Activated naive CD8-positive, alpha-beta T cell treated with anti-CD3 and anti-CD28 coated beads, Interleukin-2, amount 50 U/mL, for 16 hours (primary cell): ENCODE results near the gene MYRF.

Experiments used
- DNase-seq: peaks from one replicate; pipeline ENCODE4 v3.0.0-alpha.2; 2020; ENCODE audit warnings: low read depth, low spot score

The MYRF gene

GRCh38 chr11:61795459-61795858 lies 43.0 kb downstream of the MYRF start:
- no peak for DNase-seq

GRCh38 chr11:61795876-61796526 lies 43.6 kb downstream of the MYRF start:
- no peak for DNase-seq

- DNase-seq: no peak
These were observed 45.0 kb downstream of the MYRF start for GRCh38 chr11:61797263-61797944.

- no peak for DNase-seq
These were observed 47.3 kb downstream of the MYRF start for GRCh38 chr11:61799665-61800284.

DNA sequence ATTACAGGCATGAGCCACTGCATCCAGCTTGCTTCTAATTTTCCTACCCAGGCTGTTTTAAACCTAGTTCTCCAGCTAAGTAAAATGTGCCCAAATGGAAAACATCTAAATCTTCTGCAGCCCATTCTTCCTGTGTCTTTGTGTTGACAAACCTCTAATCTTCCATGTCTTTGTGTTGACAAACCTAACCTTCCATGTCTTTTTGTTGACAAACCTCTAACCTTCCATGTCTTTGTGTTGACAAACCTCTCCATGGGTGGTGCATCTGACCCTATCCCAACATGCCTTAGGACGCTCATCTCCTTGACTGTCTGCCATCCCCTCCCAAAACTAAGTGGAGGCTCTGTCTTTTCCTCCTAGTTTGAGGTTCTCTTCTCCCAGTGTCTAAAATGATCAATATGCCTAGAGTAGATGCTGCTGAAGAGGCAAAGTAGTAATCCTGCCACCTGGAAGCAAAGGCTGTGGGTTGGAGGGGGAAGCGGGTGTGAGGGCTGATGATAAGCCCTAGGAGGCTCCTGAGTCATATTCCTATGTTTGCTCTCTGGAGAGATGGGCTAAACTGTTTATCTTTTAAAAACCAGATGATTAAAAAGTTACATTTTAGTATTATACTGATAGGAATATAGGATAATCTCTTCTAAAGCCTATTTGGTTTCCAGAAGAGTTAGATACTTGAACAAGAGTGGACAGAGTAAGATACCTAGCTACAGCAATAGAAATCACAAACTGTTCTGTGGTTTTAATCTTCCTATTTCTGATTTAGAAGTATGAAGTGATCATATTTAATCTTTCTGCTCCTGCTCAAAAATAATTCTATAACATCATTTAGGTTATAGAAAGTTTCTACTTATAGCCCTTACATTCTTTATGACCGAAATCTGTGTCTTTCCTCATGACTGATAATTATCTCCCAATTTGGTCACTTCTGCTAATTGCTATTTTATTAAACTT lies 48.2 kb downstream of the MYRF start:
- DNase-seq: no peak

DNA sequence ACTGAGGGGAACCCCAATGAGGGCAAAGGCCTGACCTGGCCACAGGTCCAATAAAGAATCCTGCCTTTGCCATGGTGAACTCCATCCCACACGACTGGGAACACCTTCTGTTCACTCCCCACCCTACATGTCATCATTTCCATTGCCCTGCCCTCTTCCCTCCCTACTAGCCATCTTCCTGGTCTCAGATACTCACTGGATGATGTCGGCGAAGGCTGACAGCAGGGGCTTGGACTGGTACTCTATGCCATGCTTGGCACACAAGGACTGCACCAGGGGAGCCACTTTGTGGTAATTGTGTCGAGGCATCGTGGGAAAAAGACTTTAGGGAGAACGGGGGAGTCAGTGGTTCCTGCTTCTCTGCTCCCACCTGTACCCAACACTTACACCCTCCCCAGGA lies 50.2 kb downstream of the MYRF start:
- no peak for DNase-seq

DNA sequence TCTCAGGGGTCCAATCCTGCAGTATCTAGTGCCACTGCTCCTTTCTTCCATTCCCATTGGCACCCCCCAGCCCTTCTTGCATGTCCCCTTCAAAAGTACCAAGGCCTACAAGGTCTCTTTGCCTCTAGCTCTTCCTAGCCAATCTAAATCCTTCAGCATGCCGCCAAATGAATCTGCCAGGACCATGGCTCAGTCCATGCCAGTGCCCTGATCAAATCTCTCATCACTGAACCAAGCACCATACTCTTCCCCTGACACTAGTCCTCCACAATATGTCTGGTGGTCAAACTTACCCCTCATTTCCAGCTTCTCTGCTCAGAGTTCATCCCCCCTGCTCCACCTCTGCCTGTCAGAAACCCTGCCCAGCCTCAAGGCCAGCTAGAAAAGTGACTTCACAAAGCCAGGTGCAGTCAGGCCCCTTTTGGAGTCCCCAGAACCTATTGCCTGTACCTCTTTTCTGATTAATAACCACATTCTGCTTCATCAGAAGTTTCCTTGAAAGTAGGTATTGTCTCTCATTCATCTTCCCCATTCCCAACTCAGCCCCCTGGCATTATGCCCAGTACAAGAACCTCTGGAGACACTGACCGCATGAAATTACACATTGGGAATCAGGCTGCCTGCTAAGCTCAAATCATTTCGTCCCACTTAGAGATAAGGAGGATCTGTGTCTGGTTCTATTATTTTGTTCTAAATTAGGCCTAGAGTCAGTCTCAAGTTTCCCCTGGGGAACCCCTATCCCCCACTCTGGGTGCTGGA lies 51.6 kb downstream of the MYRF start:
- no peak for DNase-seq

DNA sequence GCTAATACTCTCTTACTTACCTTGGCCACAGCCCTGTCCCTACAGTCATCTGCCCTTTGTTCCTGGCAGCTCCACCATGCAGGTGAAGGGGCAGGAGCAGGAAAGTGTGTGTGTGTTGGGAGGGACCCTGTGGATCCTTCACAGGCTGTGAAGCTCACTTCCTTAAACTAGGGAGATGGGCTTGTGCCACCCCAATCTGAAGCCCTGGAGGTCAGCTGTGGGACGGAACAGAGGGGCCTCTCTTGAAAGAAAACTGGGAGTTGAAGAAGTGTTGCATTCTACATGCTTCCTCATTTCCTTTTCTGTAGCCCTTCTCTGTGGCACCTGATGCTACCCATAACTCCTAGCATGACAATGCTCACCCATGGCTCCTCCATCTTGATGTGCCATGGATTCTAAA lies 52.7 kb downstream of the MYRF start:
- DNase-seq: no peak

GRCh38 chr11:61806785-61807184 lies 54.3 kb downstream of the MYRF start:
- DNase-seq: no peak

DNA sequence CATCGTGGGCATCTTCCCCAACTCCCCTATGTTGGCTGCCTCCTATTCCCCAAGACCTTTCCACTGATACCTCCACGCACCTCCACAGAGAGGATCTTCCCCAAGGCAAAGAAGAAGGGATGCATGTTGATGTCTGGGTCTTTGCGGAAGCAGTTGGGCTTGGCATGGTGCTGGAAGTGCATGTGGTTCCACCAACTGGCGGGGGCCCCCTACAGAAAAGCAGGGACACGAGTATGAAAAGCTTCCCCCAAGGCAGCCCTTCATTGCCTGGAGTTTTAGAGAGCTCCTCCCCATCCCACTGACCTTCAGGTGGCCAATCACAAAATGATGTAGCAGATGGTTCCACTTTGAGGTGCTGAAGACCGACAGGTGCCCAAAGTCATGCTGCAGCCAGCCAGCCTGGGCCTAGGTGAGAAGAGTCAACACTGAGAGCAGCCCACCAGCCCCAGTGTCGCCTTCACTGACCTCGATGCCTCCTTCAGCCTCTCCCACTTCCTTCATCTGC lies 58.3 kb downstream of the MYRF start:
- no peak for DNase-seq

GRCh38 chr11:61811831-61812230 lies 59.4 kb downstream of the MYRF start:
- DNase-seq: no peak

GRCh38 chr11:61812736-61813411 lies 60.4 kb downstream of the MYRF start:
- no peak for DNase-seq

- no peak for DNase-seq
These were observed 62.0 kb downstream of the MYRF start for GRCh38 chr11:61814247-61814957.

GRCh38 chr11:61814958-61815789 lies 62.7 kb downstream of the MYRF start:
- DNase-seq: no peak

GRCh38 chr11:61815790-61816735 lies 63.6 kb downstream of the MYRF start:
- DNase-seq: no peak

DNA sequence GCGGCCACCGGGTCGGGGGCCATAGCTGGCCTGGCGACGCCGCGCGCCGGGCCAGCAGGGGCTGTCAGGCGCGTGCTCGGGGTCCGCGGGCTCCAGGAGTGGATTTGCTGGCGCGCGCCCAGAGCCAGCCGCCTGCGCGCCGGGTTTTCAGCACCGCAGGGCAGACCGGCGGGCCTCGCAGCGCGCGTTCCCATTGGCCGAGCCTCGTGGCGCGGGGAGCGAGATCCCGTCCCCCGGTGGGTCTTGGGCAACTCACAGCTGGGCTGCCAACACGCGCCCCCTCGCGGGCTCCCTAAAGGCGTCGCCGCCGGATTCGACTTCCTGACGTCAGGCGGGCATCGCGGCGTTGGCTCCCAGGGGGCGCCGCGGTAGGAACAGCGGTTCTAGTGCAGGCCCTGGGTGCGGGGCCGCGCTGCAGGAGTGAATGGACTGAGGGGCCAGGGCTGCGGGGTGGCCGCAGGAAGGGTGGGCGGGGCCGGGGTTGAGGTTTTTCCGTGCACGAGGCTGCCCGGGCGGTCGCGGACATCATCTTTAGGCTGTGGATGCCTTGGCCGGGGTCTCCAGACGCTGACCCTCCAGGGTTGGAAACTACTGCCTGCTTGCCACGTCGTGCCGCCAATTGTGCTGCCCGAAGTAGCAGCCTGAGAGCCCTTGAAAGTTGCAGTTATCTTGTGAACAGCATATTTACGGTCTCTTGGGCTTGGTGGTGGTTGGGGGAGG lies 64.5 kb downstream of the MYRF start, which contains the start of gene FADS1:
Gene FADS1 (minus strand): TSS at position 268 of the 720 bp plus-strand sequence. CDS start 74 bp downstream, at position 194.
- peak; percentile 44 for DNase-seq
